ENCODE measurements around the gene ARHGEF18.

- peak; percentile 52 for TF ChIP-seq CTCF (CRISPR knock-in tag; IDR thresholded peaks at IDR 0.05)
- no peak for TF ChIP-seq SATB2 (CRISPR knock-in tag; IDR thresholded peaks at IDR 0.05)
- no peak for TF ChIP-seq ZFP90 (CRISPR knock-in tag; IDR thresholded peaks at IDR 0.05; ENCODE audit: borderline replicate concordance)
- TF ChIP-seq RAD21 (CRISPR knock-in tag; IDR thresholded peaks at IDR 0.05): no peak
- no peak for TF ChIP-seq ATRX (CRISPR knock-in tag; IDR thresholded peaks at IDR 0.05; ENCODE audit: borderline replicate concordance)
- no peak for TF ChIP-seq MAX (IDR thresholded peaks at IDR 0.05)
- TF ChIP-seq TEAD3 (CRISPR knock-in tag; optimal IDR thresholded peaks at IDR 0.05; ENCODE audit: borderline replicate concordance): peak; percentile 56
- TF ChIP-seq RXRA (CRISPR knock-in tag; IDR thresholded peaks at IDR 0.05): no peak
- no peak for TF ChIP-seq RERE (CRISPR knock-in tag; IDR thresholded peaks at IDR 0.05; ENCODE audit: low read depth)
- no peak for TF ChIP-seq POLR2AphosphoS5 (IDR thresholded peaks at IDR 0.05; ENCODE audit: low read depth, low read length)
- TF ChIP-seq SRSF9 (IDR thresholded peaks at IDR 0.05; ENCODE audit: borderline replicate concordance, insufficient read depth, low read depth, low read length, poor library complexity, severe bottlenecking): no peak
These were observed 18.1 kb downstream of the ARHGEF18 start for GRCh38 chr19:7366701-7367420.

All from HepG2 (cell line).